Measurements from ENCODE around the gene FOXN3. TPM values are rescaled to one million over a fixed set of nuclear protein-coding genes. Genes with fewer than 3 reads are reported as not detected.

Gene FOXN3
- total and polyA plus RNA-seq, 2 experiments from 2014 or later = 98.9 to 167 TPM

- H3K27me3 ChIP-seq (ENCODE audit: insufficient read depth) = no peaks in the 10 kb centered on the region
- no peak for TF ChIP-seq NANOG (IDR thresholded peaks at IDR 0.05; ENCODE audit: borderline replicate concordance)
- no peak for TF ChIP-seq ZNF114 (CRISPR knock-in tag; IDR thresholded peaks at IDR 0.05)
- no peak for TF ChIP-seq EZH2 (IDR thresholded peaks at IDR 0.05; ENCODE audit: low read depth, unreplicated experiment)
- TF ChIP-seq CREB1 (CRISPR knock-in tag; IDR thresholded peaks at IDR 0.05; ENCODE audit: low read depth) = no peak
- TF ChIP-seq CTCF (conservative IDR thresholded peaks at IDR 0.05; ENCODE audit: low read depth in 2 of 2) = no peak
- TF ChIP-seq ETS1 (IDR thresholded peaks at IDR 0.05) = no peak
- no peak for TF ChIP-seq STAT1 (IDR thresholded peaks at IDR 0.05; ENCODE audit: unreplicated experiment)
- TF ChIP-seq ZNF331 (CRISPR knock-in tag; IDR thresholded peaks at IDR 0.05; ENCODE audit: low read depth) = no peak
- TF ChIP-seq EZH2phosphoT487 (IDR thresholded peaks at IDR 0.05; ENCODE audit: unreplicated experiment) = no peak
- TF ChIP-seq REST (IDR thresholded peaks at IDR 0.05; ENCODE audit: unreplicated experiment) = no peak
- no peak for TF ChIP-seq JUNB (IDR thresholded peaks at IDR 0.05; ENCODE audit: unreplicated experiment)
- no peak for TF ChIP-seq ZNF462 (CRISPR knock-in tag; IDR thresholded peaks at IDR 0.05)
- no peak for TF ChIP-seq POLR2AphosphoS5 (IDR thresholded peaks at IDR 0.05; ENCODE audit: low read depth)
- Mint-ChIP-seq H3K4me1 (peaks cover 60% of the 10 kb centered on the region), H3K9me3 (peaks cover 9% of the 10 kb centered on the region), H3K4me3 (no peak overlapping the region), H3K36me3 (ENCODE audit: low read depth) (peaks cover 72% of the 10 kb centered on the region), H3K27me3 (ENCODE audit: insufficient read depth, low read depth, poor library complexity) (peaks cover 16% of the 10 kb centered on the region), H3K27ac (peak overlapping the region; percentile 54; the same call in 1 of the 2 replicates)
- peaks cover 100% of the 10 kb centered on the region for H3K79me2 ChIP-seq (replicated peaks; ENCODE audit: insufficient read depth)
- H3K9me2 ChIP-seq (ENCODE audit: insufficient read depth) = no peaks in the 10 kb centered on the region
- no peak overlapping the region for H3K4me3 ChIP-seq
- H3F3A ChIP-seq (replicated peaks; ENCODE audit: low read depth) = peaks cover 11% of the 10 kb centered on the region
- H3K4me1 ChIP-seq (ENCODE audit: insufficient read depth) = peaks cover 53% of the 10 kb centered on the region
- H3K27ac ChIP-seq (ENCODE audit: low read depth) = peak overlapping the region; percentile 66
- H2AFZ ChIP-seq = no peak overlapping the region
- H4K20me1 ChIP-seq (replicated peaks; ENCODE audit: insufficient read depth) = peaks cover 67% of the 10 kb centered on the region
- H3K36me3 ChIP-seq (ENCODE audit: insufficient read depth) = 0 out of 2 replicates have a peak, but pooled peaks cover 6% of the 10 kb centered on the region
- H3K4me2 ChIP-seq = no peak overlapping the region
- DNase-seq (ENCODE audit: low spot score) (no peak), ATAC-seq (no peak)
These were observed 34.5 kb downstream of the FOXN3 start for GRCh38 chr14:89382487-89382886.

Measured in GM23338 (cell line).